HL-60 (cell line): ENCODE measurements around the gene BRAT1.

ENCODE experiments used
- DNase-seq, 2 experiments: peaks; one replicate each; pipeline ENCODE4 v3.0.0-alpha.2; 2010 to 2020; ENCODE audit warnings: low read depth in 1 of 2, low spot score in 1 of 2
- H3K27ac ChIP-seq: fragments of 250-450 bp; sonication (Bioruptor Pico); replicated peaks from 2 replicates; pipeline ENCODE4 v1.5.1; 2020; ENCODE audit warnings: mild to moderate bottlenecking, moderate library complexity
- H3K27me3 ChIP-seq: fragments of 250-450 bp; sonication (Bioruptor Pico); 2 replicates; pipeline ENCODE4 v1.5.1; 2021; ENCODE audit warnings: mild to moderate bottlenecking, moderate library complexity; ENCODE audit not compliant: insufficient read depth, poor library complexity, severe bottlenecking
- H3K4me3 ChIP-seq: replicated peaks from 2 replicates; pipeline ENCODE4 v1.5.1; 2011; ENCODE audit warnings: mild to moderate bottlenecking, control low read depth, low read length; ENCODE audit not compliant: insufficient read depth
- GABPA ChIP-seq: IDR thresholded peaks from 2 replicates; pipeline ENCODE4 v1.6.1; 2012; ENCODE audit warnings: low read depth
- POLR2AphosphoS5 ChIP-seq: IDR thresholded peaks from 2 replicates; pipeline ENCODE4 v1.6.1; 2012; ENCODE audit warnings: low read depth
- SPI1 ChIP-seq: IDR thresholded peaks from 2 replicates; pipeline ENCODE4 v1.6.1; 2012; ENCODE audit warnings: low read depth, mild to moderate bottlenecking, borderline replicate concordance
- TF ChIP-seq, protein P1 (sequence below): IDR thresholded peaks from one replicate; pipeline ENCODE4 v1.5.1; 2011; ENCODE audit warnings: low read length, control low read depth, inconsistent platforms; ENCODE audit not compliant: insufficient read depth
- TF ChIP-seq, protein P2 (sequence below): IDR thresholded peaks from 2 replicates; pipeline ENCODE4 v1.6.1; 2012; ENCODE audit warnings: low read depth; ENCODE audit not compliant: insufficient replicate concordance

The BRAT1 gene

DNA sequence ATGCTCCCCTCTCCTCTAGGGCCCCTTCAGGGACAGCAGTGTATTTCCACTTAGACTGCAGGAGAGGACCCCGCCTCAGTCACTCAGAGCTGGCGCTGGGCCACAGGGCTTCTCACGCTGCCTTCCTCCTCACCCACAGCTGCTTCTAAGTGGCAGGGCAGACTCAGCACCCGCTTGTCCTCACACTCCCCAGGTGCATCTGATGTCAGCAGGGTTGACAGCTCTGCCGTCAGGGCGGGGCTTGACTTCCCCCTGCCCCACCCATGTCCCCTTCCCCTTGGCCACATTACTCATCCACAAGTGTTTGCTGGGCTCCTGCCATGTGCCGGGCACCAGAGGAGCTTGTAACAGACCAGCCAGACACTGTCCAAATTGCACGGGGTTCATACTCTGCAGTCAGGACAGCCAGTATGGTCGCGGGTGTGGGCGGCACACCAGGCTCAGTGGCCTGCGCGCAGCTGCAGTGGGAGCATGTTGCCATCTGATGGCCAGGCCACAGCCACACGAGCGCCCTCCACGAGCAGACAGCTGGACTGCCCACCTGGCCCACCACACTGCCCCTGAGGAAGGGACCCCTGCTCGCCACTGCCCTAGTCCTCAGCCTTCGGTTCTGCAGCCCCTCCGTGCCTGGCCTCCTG lies 47.2 kb upstream of the BRAT1 start:
- TF ChIP-seq POLR2AphosphoS5 (no peak), GABPA (no peak), SPI1 (no peak)
- TF ChIP-seq, protein P1, sequence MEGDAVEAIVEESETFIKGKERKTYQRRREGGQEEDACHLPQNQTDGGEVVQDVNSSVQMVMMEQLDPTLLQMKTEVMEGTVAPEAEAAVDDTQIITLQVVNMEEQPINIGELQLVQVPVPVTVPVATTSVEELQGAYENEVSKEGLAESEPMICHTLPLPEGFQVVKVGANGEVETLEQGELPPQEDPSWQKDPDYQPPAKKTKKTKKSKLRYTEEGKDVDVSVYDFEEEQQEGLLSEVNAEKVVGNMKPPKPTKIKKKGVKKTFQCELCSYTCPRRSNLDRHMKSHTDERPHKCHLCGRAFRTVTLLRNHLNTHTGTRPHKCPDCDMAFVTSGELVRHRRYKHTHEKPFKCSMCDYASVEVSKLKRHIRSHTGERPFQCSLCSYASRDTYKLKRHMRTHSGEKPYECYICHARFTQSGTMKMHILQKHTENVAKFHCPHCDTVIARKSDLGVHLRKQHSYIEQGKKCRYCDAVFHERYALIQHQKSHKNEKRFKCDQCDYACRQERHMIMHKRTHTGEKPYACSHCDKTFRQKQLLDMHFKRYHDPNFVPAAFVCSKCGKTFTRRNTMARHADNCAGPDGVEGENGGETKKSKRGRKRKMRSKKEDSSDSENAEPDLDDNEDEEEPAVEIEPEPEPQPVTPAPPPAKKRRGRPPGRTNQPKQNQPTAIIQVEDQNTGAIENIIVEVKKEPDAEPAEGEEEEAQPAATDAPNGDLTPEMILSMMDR, result no peak
- TF ChIP-seq, protein P2, sequence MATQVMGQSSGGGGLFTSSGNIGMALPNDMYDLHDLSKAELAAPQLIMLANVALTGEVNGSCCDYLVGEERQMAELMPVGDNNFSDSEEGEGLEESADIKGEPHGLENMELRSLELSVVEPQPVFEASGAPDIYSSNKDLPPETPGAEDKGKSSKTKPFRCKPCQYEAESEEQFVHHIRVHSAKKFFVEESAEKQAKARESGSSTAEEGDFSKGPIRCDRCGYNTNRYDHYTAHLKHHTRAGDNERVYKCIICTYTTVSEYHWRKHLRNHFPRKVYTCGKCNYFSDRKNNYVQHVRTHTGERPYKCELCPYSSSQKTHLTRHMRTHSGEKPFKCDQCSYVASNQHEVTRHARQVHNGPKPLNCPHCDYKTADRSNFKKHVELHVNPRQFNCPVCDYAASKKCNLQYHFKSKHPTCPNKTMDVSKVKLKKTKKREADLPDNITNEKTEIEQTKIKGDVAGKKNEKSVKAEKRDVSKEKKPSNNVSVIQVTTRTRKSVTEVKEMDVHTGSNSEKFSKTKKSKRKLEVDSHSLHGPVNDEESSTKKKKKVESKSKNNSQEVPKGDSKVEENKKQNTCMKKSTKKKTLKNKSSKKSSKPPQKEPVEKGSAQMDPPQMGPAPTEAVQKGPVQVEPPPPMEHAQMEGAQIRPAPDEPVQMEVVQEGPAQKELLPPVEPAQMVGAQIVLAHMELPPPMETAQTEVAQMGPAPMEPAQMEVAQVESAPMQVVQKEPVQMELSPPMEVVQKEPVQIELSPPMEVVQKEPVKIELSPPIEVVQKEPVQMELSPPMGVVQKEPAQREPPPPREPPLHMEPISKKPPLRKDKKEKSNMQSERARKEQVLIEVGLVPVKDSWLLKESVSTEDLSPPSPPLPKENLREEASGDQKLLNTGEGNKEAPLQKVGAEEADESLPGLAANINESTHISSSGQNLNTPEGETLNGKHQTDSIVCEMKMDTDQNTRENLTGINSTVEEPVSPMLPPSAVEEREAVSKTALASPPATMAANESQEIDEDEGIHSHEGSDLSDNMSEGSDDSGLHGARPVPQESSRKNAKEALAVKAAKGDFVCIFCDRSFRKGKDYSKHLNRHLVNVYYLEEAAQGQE, result no peak

DNA sequence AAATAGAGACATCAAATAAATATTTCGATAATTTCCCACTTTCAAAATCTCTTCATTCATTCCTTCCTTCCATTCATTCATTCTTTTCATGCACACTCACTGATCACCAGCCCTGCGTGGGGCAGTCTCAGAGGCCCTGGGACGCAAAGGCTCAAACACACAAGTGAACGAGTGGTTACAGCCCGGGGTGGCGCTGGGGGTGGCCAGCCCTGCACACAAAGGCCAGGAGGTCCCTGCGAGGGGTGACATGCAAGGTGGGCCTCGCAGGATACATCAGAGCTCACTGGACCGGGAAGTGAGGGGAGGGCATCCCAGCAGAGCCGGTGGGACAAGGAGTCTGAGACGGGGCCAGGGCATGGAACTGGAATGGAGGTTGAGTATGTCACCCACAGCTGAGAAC lies 46.6 kb upstream of the BRAT1 start:
- Histone ChIP-seq H3K27ac (no peak overlapping the region), H3K4me3 (no peak overlapping the region), H3K27me3 (no peaks in the 10 kb centered on the region)
- no peak for DNase-seq
- TF ChIP-seq GABPA, result no peak
- no peak for TF ChIP-seq POLR2AphosphoS5
- TF ChIP-seq, protein P2, result no peak

More for the DNA sequence above, 47.2 kb upstream of the BRAT1 start:
- DNase-seq, result no peak
- Histone ChIP-seq H3K4me3 (no peak overlapping the region), H3K27me3 (no peaks in the 10 kb centered on the region), H3K27ac (no peak overlapping the region)

DNA sequence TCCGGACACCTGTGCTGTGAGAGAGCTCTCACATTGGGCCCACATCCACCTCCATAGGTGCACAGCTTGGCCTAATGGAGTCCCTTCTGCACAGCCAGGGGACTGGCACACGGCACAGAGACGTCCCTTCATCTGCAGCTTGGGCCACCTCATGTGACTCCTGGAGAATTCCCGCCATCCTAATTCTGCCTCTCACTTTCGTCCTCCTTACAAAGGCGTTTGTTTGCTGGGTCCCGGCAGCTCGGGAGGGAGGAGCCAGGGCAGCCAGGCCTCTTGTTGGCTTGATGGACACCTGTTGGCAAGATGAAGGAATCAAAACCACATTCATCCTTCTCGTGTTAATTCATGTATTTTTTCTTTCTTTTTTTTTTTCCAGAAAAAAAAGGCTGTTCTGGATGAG lies 45.7 kb upstream of the BRAT1 start:
- no peak overlapping the region for H3K27ac ChIP-seq
- TF ChIP-seq SPI1 (no peak), POLR2AphosphoS5 (no peak), GABPA (no peak)
- TF ChIP-seq, protein P1, result no peak
- TF ChIP-seq, protein P2, result no peak
- no peaks in the 10 kb centered on the region for H3K27me3 ChIP-seq
- H3K4me3 ChIP-seq, result no peak overlapping the region
- no peak for DNase-seq
